Subcutaneous adipose tissue (tissue), 4 donors: ENCODE data around the gene CBLN3. TPM values are rescaled to one million over a fixed set of nuclear protein-coding genes. Genes with fewer than 3 reads are reported as not detected.

Experiments
- CTCF ChIP-seq: fragments of 450-650 bp; IDR thresholded peaks from one replicate; pipeline ENCODE4 v1.5.1; 2016; ENCODE audit warnings: low read depth, mild to moderate bottlenecking, control low read depth, antibody characterized with exemption, moderate library complexity
- total RNA-seq, 4 donors: library from RNA; depleted of rRNA; stranded (reverse); fragments of >200 nt; gene quantifications; one replicate each; pipeline ENCODE4 v1.1.0, GENCODE V29; 2016

CBLN3 gene
- total RNA-seq, 4 donors from 2014 or later: 2.7 to 6.4 (median 4.0) TPM

- no peak for TF ChIP-seq CTCF
These were observed 27.4 kb downstream of the CBLN3 start for GRCh38 chr14:24401810-24402702.

GRCh38 chr14:24399999-24400718, 29.3 kb downstream of the CBLN3 start:
- TF ChIP-seq CTCF: no peak

- TF ChIP-seq CTCF: no peak
These were observed 30.0 kb downstream of the CBLN3 start for GRCh38 chr14:24399447-24399822.

GRCh38 chr14:24398653-24399446, 30.6 kb downstream of the CBLN3 start, which contains the start of gene NYNRIN:
TSS of gene NYNRIN (plus strand) at chr14:24399003. CDS start at chr14:24399247, 244 bp downstream.
- TF ChIP-seq CTCF: no peak

GRCh38 chr14:24398293-24398652, 31.2 kb downstream of the CBLN3 start:
- TF ChIP-seq CTCF: no peak

- TF ChIP-seq CTCF: no peak
These were observed 31.7 kb downstream of the CBLN3 start for GRCh38 chr14:24397639-24398292.
